ENCODE measurements around the gene TUBB4A.

DNA sequence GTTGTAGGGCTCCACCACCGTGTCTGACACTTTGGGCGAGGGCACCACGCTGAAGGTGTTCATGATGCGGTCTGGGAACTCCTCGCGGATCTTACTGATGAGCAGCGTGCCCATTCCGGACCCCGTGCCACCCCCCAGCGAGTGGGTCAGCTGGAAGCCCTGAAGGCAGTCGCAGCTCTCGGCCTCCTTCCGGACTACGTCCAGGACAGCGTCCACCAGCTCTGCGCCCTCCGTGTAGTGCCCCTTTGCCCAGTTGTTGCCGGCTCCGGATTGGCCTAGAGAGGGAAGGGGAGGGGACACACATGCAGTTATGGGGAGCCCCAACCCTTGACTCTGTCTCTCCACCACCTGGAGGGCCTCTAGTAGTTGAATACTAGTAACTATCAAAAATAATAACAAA lies 6.2 kb downstream of the TUBB4A start:
- TF ChIP-seq POLR2A (IDR thresholded peaks at IDR 0.05; ENCODE audit: low read length) (no peak), GATA1 (IDR thresholded peaks at IDR 0.05; ENCODE audit: low read depth, low read length) (no peak)
